NAMALWA (cell line): Measurements from ENCODE around the gene UGGT2.
"Not testable (repeated sequence)": the region's sequence is repeated elsewhere in the genome, so short reads cannot be mapped to it uniquely, and the experiment has no call there.

Experiments
- DNase-seq: peaks from one replicate; pipeline ENCODE4 v3.0.0-alpha.2; 2015; ENCODE audit warnings: low spot score

The UGGT2 gene

GRCh38 chr13:95972651-95973050 lies 80.5 kb downstream of the UGGT2 start:
- not testable (repeated sequence) for DNase-seq

GRCh38 chr13:95970878-95971277 lies 82.3 kb downstream of the UGGT2 start:
- no peak for DNase-seq

GRCh38 chr13:95968906-95969305 lies 84.3 kb downstream of the UGGT2 start:
- DNase-seq, result no peak

GRCh38 chr13:95957331-95957730 lies 95.9 kb downstream of the UGGT2 start:
- no peak for DNase-seq

GRCh38 chr13:95956589-95957148 lies 96.5 kb downstream of the UGGT2 start:
- no peak for DNase-seq

GRCh38 chr13:95955719-95956118 lies 97.5 kb downstream of the UGGT2 start:
- DNase-seq, result no peak

- no peak for DNase-seq
These were observed 97.9 kb downstream of the UGGT2 start for GRCh38 chr13:95955255-95955654.

- DNase-seq, result no peak
These were observed 98.9 kb downstream of the UGGT2 start for GRCh38 chr13:95954266-95954665.

GRCh38 chr13:95950103-95950502 lies 103.1 kb downstream of the UGGT2 start:
- DNase-seq, result no peak

GRCh38 chr13:95948656-95949055 lies 104.5 kb downstream of the UGGT2 start:
- DNase-seq, result no peak

- DNase-seq, result no peak
These were observed 115.4 kb downstream of the UGGT2 start for GRCh38 chr13:95937714-95938320.

GRCh38 chr13:95931300-95932025 lies 121.7 kb downstream of the UGGT2 start:
- no peak for DNase-seq

- DNase-seq, result no peak
These were observed 123.8 kb downstream of the UGGT2 start for GRCh38 chr13:95929430-95929829.

GRCh38 chr13:95928367-95928906 lies 124.8 kb downstream of the UGGT2 start:
- not testable (repeated sequence) for DNase-seq

- no peak for DNase-seq
These were observed 127.0 kb downstream of the UGGT2 start for GRCh38 chr13:95926231-95926630.

GRCh38 chr13:95924389-95924994 lies 128.7 kb downstream of the UGGT2 start:
- DNase-seq, result no peak

GRCh38 chr13:95921485-95921884 lies 131.7 kb downstream of the UGGT2 start:
- DNase-seq, result no peak

- DNase-seq, result no peak
These were observed 132.7 kb downstream of the UGGT2 start for GRCh38 chr13:95920485-95920884.

GRCh38 chr13:95918860-95919259 lies 134.3 kb downstream of the UGGT2 start:
- no peak for DNase-seq

- no peak for DNase-seq
These were observed 138.2 kb downstream of the UGGT2 start for GRCh38 chr13:95914991-95915501.

- DNase-seq, result no peak
These were observed 146.2 kb downstream of the UGGT2 start for GRCh38 chr13:95906999-95907398.

GRCh38 chr13:95903569-95903968 lies 149.6 kb downstream of the UGGT2 start:
- DNase-seq, result no peak

- DNase-seq, result no peak
These were observed 150.5 kb downstream of the UGGT2 start for GRCh38 chr13:95902741-95903140.
